Testis (tissue), 2 donors: ENCODE data around the gene MAN1A1.

Source experiments
- POLR2A ChIP-seq: fragments of 450-650 bp; IDR thresholded peaks from one replicate; pipeline ENCODE4 v1.6.1; 2017; ENCODE audit warnings: antibody characterized with exemption, mild to moderate bottlenecking, moderate library complexity
- TF ChIP-seq, protein P1 (sequence below), 3 experiments: fragments of 450-650 bp in 2 of 3; fragments of 200-600 bp in 1 of 3; sonication (generic) in 1 of 3; IDR thresholded peaks; one replicate each; pipeline ENCODE4 v1.5.1; 2016 to 2019; ENCODE audit warnings: antibody characterized with exemption in 3 of 3, mild to moderate bottlenecking in 2 of 3, moderate library complexity in 1 of 3

DNA sequence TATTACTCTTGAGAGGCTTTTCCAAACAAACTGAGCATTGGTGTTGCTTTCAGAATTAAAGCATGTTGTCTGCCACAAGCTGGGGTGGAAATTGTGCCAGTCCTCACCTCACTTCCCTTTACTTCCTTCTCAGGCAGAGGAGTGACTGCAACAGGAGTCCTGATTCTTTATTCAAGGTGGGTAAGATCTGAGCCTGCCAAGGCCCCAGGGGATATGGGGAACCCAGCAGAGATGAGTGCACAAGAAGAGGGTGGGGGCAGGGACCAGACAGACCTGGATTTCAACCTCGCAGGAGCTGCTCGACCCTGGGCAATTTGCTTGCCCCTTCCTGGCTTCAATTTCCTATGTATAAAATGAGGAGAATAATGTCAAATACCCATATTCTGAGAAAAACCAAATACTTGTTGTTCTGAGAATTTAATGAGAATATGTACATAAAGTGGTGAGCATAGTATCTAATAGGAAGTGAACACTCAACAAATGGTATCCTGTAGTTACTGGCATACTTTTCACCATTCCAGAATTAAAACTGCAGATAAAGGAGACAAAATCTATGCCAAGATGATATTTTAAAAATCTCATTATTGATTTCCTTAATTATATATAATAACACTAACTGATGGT, 17.8 kb downstream of the MAN1A1 start:
- TF ChIP-seq, protein P1, sequence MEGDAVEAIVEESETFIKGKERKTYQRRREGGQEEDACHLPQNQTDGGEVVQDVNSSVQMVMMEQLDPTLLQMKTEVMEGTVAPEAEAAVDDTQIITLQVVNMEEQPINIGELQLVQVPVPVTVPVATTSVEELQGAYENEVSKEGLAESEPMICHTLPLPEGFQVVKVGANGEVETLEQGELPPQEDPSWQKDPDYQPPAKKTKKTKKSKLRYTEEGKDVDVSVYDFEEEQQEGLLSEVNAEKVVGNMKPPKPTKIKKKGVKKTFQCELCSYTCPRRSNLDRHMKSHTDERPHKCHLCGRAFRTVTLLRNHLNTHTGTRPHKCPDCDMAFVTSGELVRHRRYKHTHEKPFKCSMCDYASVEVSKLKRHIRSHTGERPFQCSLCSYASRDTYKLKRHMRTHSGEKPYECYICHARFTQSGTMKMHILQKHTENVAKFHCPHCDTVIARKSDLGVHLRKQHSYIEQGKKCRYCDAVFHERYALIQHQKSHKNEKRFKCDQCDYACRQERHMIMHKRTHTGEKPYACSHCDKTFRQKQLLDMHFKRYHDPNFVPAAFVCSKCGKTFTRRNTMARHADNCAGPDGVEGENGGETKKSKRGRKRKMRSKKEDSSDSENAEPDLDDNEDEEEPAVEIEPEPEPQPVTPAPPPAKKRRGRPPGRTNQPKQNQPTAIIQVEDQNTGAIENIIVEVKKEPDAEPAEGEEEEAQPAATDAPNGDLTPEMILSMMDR (IDR thresholded peaks at IDR 0.05), result no peak
- TF ChIP-seq POLR2A, result no peak
